ENCODE measurements around the gene ROMO1. TPM values are rescaled to one million over a fixed set of nuclear protein-coding genes. Genes with fewer than 3 reads are reported as not detected.

The ROMO1 gene
- polyA plus RNA-seq, 1 donor from 2014 or later = 514 TPM

GRCh38 chr20:35742741-35743523 lies 43.7 kb downstream of the ROMO1 start:
- H3F3A ChIP-seq (ENCODE audit: insufficient read depth, low read length, poor library complexity, severe bottlenecking) = no peaks in the 10 kb centered on the region
- peaks cover 40% of the 10 kb centered on the region for H3K79me2 ChIP-seq (replicated peaks; ENCODE audit: insufficient read depth, low read length)
- no peaks in the 10 kb centered on the region for H3K9me2 ChIP-seq (ENCODE audit: insufficient read depth, low read length)
- H4K20me1 ChIP-seq (ENCODE audit: insufficient read depth) = peaks cover 16% of the 10 kb centered on the region
- peak overlapping the region; percentile 71 for H2AFZ ChIP-seq (ENCODE audit: low read depth, low read length)
- peak overlapping the region; percentile 100 for H3K27ac ChIP-seq (ENCODE audit: low read length)
- no peaks in the 10 kb centered on the region for H3K27me3 ChIP-seq (ENCODE audit: insufficient read depth, low read depth, low read length)
- peak overlapping the region; percentile 86 for H3K4me3 ChIP-seq (ENCODE audit: low read length)
- peak overlapping the region; percentile 96 for H3K9ac ChIP-seq (ENCODE audit: low read length)
- peak overlapping the region; percentile 84 for H3K4me2 ChIP-seq (ENCODE audit: low read length)
- peaks cover 13% of the 10 kb centered on the region for H3K36me3 ChIP-seq (ENCODE audit: insufficient read depth, low read length)
- TF ChIP-seq TAF1 (IDR thresholded peaks at IDR 0.05; ENCODE audit: low read depth) (no peak), CTCF (IDR thresholded peaks at IDR 0.05; ENCODE audit: poor library complexity, severe bottlenecking) (peak; percentile 2), EP300 (conservative IDR thresholded peaks at IDR 0.05; ENCODE audit: poor library complexity, severe bottlenecking) (no peak), MXI1 (conservative IDR thresholded peaks at IDR 0.05; ENCODE audit: poor library complexity, severe bottlenecking) (no peak), EZH2 (IDR thresholded peaks at IDR 0.05; ENCODE audit: borderline replicate concordance, insufficient read depth, low read length, poor library complexity, severe bottlenecking) (no peak), RAD21 (conservative IDR thresholded peaks at IDR 0.05) (no peak)
- no peaks in the 10 kb centered on the region for H3K9me3 ChIP-seq (ENCODE audit: low read length)

GRCh38 chr20:35743693-35744491 lies 44.7 kb downstream of the ROMO1 start:
- H2AFZ ChIP-seq (ENCODE audit: low read depth, low read length) = no peak overlapping the region

More at GRCh38 chr20:35743693-35744491, 44.7 kb downstream of the ROMO1 start:
- H3K9me2 ChIP-seq (ENCODE audit: insufficient read depth, low read length) = no peaks in the 10 kb centered on the region
- H3K27me3 ChIP-seq (ENCODE audit: insufficient read depth, low read depth, low read length) = no peaks in the 10 kb centered on the region
- H3F3A ChIP-seq (ENCODE audit: insufficient read depth, low read length, poor library complexity, severe bottlenecking) = no peaks in the 10 kb centered on the region
- peaks cover 6% of the 10 kb centered on the region for H4K20me1 ChIP-seq (ENCODE audit: insufficient read depth)
- H3K4me3 ChIP-seq (ENCODE audit: low read length) = peak overlapping the region; percentile 86
- TF ChIP-seq CTCF (IDR thresholded peaks at IDR 0.05; ENCODE audit: poor library complexity, severe bottlenecking) = no peak
- no peak for TF ChIP-seq SMC3 (conservative IDR thresholded peaks at IDR 0.05; ENCODE audit: poor library complexity)
- no peak for TF ChIP-seq MXI1 (conservative IDR thresholded peaks at IDR 0.05; ENCODE audit: poor library complexity, severe bottlenecking)
- TF ChIP-seq EZH2 (IDR thresholded peaks at IDR 0.05; ENCODE audit: borderline replicate concordance, insufficient read depth, low read length, poor library complexity, severe bottlenecking) = no peak
- no peak for TF ChIP-seq POLR2AphosphoS5 (IDR thresholded peaks at IDR 0.05)
- no peak for TF ChIP-seq RAD21 (conservative IDR thresholded peaks at IDR 0.05)
- TF ChIP-seq REST (IDR thresholded peaks at IDR 0.05; ENCODE audit: borderline replicate concordance) = no peak
- no peak for TF ChIP-seq TAF1 (IDR thresholded peaks at IDR 0.05; ENCODE audit: low read depth)
- TF ChIP-seq EP300 (conservative IDR thresholded peaks at IDR 0.05; ENCODE audit: poor library complexity, severe bottlenecking) = no peak
- peaks cover 30% of the 10 kb centered on the region for H3K79me2 ChIP-seq (replicated peaks; ENCODE audit: insufficient read depth, low read length)
- peak overlapping the region; percentile 100 for H3K27ac ChIP-seq (ENCODE audit: low read length)
- peak overlapping the region; percentile 96 for H3K9ac ChIP-seq (ENCODE audit: low read length)
- peak overlapping the region; percentile 84 for H3K4me2 ChIP-seq (ENCODE audit: low read length)
- peaks cover 6% of the 10 kb centered on the region for H3K36me3 ChIP-seq (ENCODE audit: insufficient read depth, low read length)
- H3K9me3 ChIP-seq (ENCODE audit: low read length) = no peaks in the 10 kb centered on the region

Data from neural cell (in vitro differentiated cells).